IMR-90 (cell line): ENCODE measurements around the gene TRIM2. TPM values are rescaled to one million over a fixed set of nuclear protein-coding genes. Genes with fewer than 3 reads are reported as not detected.

Source experiments
- ATAC-seq: fragments of 200-7000 bp; cut with Tn5 transposase; 2 replicates; pipeline ENCODE4 v1.9.1; 2020; ENCODE audit warnings: low read depth, mild to moderate bottlenecking, moderate library complexity
- BruUV-seq: library from RNA; stranded (reverse); fragments of 400-500 nt; replicated peaks from 2 replicates; lab custom pipeline; 2021; lab: Mats Ljungman, UMichigan
- CTCF ChIA-PET: fragments of 300-600 bp; formaldehyde crosslinking; extraction: SDS; loops from one replicate; lab custom pipeline; 2021; ENCODE audit warnings: antibody characterized with exemption; lab: Yijun Ruan, JAX
- POLR2A ChIA-PET: fragments of 300-600 bp; sonication (Branson Sonifier 250); formaldehyde crosslinking; loops from one replicate; lab custom pipeline; 2022; ENCODE audit warnings: antibody characterized with exemption; ENCODE audit not compliant: unreplicated experiment; lab: Charles Lee
- DNase-seq: peaks from one replicate; pipeline ENCODE4 v3.0.0; 2013
- H2AFZ ChIP-seq: replicated peaks from 2 replicates; pipeline ENCODE3; 2013; ENCODE audit warnings: low read length, mild to moderate bottlenecking; ENCODE audit not compliant: poor library complexity
- H2AK5ac ChIP-seq: 2 replicates; pipeline ENCODE4 v1.6.1; 2013; ENCODE audit warnings: low read depth, low read length, inconsistent platforms
- H2AK9ac ChIP-seq: replicated peaks from 2 replicates; pipeline ENCODE3; 2013; ENCODE audit warnings: mild to moderate bottlenecking, low read depth, low read length, moderate library complexity; ENCODE audit not compliant: poor library complexity
- H2BK120ac ChIP-seq: 2 replicates; pipeline ENCODE4 v1.6.1; 2013; ENCODE audit warnings: low read depth, low read length, inconsistent platforms
- H2BK15ac ChIP-seq: 3 replicates; pipeline ENCODE4 v1.6.1; 2013; ENCODE audit warnings: low read depth, low read length, inconsistent platforms
- H2BK20ac ChIP-seq: 2 replicates; pipeline ENCODE4 v1.6.1; 2013; ENCODE audit warnings: low read depth, mild to moderate bottlenecking, inconsistent platforms, low read length, moderate library complexity
- H2BK5ac ChIP-seq: 2 replicates; pipeline ENCODE4 v1.6.1; 2013; ENCODE audit warnings: mild to moderate bottlenecking, low read depth, low read length, inconsistent platforms; ENCODE audit not compliant: poor library complexity, severe bottlenecking
- H3K14ac ChIP-seq: replicated peaks from 2 replicates; pipeline ENCODE4 v1.6.1; 2013; ENCODE audit warnings: low read depth, low read length, inconsistent platforms
- H3K18ac ChIP-seq: 2 replicates; pipeline ENCODE4 v1.6.1; 2013; ENCODE audit warnings: low read depth, low read length, control low read depth
- H3K23ac ChIP-seq: 2 replicates; pipeline ENCODE4 v1.6.1; 2013; ENCODE audit warnings: low read depth, low read length, inconsistent platforms
- H3K27ac ChIP-seq: 2 replicates; pipeline ENCODE4 v1.5.1; 2013; ENCODE audit warnings: mild to moderate bottlenecking, control low read depth, low read length; ENCODE audit not compliant: insufficient read depth
- H3K27me3 ChIP-seq: 2 replicates; pipeline ENCODE4 v1.6.1; 2013; ENCODE audit warnings: low read length; ENCODE audit not compliant: control insufficient read depth, insufficient read depth
- H3K36me3 ChIP-seq: 2 replicates; pipeline ENCODE4 v1.6.1; 2013; ENCODE audit warnings: low read length, mixed read lengths; ENCODE audit not compliant: control insufficient read depth, insufficient read depth
- H3K4ac ChIP-seq: 2 replicates; pipeline ENCODE4 v1.6.1; 2013; ENCODE audit warnings: low read depth, low read length, inconsistent platforms
- H3K4me1 ChIP-seq: 2 replicates; pipeline ENCODE4 v1.6.1; 2013; ENCODE audit warnings: low read length, mixed read lengths; ENCODE audit not compliant: control insufficient read depth, insufficient read depth
- H3K4me2 ChIP-seq: 2 replicates; pipeline ENCODE4 v1.6.1; 2013; ENCODE audit warnings: low read depth, mild to moderate bottlenecking, control low read depth, low read length, moderate library complexity
- H3K4me3 ChIP-seq: 2 replicates; pipeline ENCODE4 v1.5.1; 2013; ENCODE audit warnings: low read depth, mild to moderate bottlenecking, control low read depth, low read length, moderate library complexity; ENCODE audit not compliant: insufficient read depth
- H3K56ac ChIP-seq: 2 replicates; pipeline ENCODE4 v1.6.1; 2013; ENCODE audit warnings: low read length, inconsistent platforms; ENCODE audit not compliant: insufficient read depth; ENCODE audit errors: extremely low read depth
- H3K79me1 ChIP-seq, 2 experiments: 2 replicates each; pipeline ENCODE4 v1.6.1; 2013; ENCODE audit warnings: low read length in 2 of 2, inconsistent platforms in 1 of 2, low read depth in 1 of 2
- H3K9ac ChIP-seq: 2 replicates; pipeline ENCODE4 v1.6.1; 2013; ENCODE audit warnings: low read depth, low read length, control low read depth
- H3K9me1 ChIP-seq: 2 replicates; pipeline ENCODE4 v1.6.1; 2013; ENCODE audit warnings: low read length, inconsistent platforms; ENCODE audit not compliant: insufficient read depth
- H3K9me3 ChIP-seq: 2 replicates; pipeline ENCODE4 v1.6.1; 2013; ENCODE audit warnings: low read length; ENCODE audit not compliant: control insufficient read depth, insufficient read depth
- H4K20me1 ChIP-seq: 2 replicates; pipeline ENCODE4 v1.6.1; 2013; ENCODE audit warnings: low read length, inconsistent platforms; ENCODE audit not compliant: insufficient read depth
- H4K5ac ChIP-seq: 2 replicates; pipeline ENCODE4 v1.6.1; 2013; ENCODE audit warnings: mild to moderate bottlenecking, low read depth, low read length, control low read depth
- H4K8ac ChIP-seq, 2 experiments: 2 replicates each; pipeline ENCODE4 v1.6.1; 2013; ENCODE audit warnings: low read depth in 2 of 2, low read length in 2 of 2, control low read depth in 1 of 2, inconsistent platforms in 1 of 2
- H4K91ac ChIP-seq: 2 replicates; pipeline ENCODE4 v1.6.1; 2013; ENCODE audit warnings: low read depth, low read length, inconsistent platforms; ENCODE audit not compliant: insufficient read depth
- MAZ ChIP-seq: IDR thresholded peaks from 2 replicates; pipeline ENCODE4 v1.6.1; 2012; ENCODE audit warnings: low read depth, mild to moderate bottlenecking, low read length, improper control_type of control experiment, moderate library complexity, borderline replicate concordance
- USF2 ChIP-seq: fragments of 150-350 bp; IDR thresholded peaks from 2 replicates; pipeline ENCODE4 v1.6.1; 2017; ENCODE audit warnings: mild to moderate bottlenecking, antibody characterized with exemption, low read length, low read depth
- WGBS, 2 experiments: methylation state at CpG; one replicate each; pipeline versions ENCODE4 v1.1.5 to v1.1.7; 2013; ENCODE audit warnings: missing lambda C conversion rate in 2 of 2; ENCODE audit not compliant: insufficient read length in 1 of 2; ENCODE audit errors: extremely low coverage in 2 of 2; 5-methylcytosine and 5-hydroxymethylcytosine counted together
- dilution Hi-C: fragments of 300-500 bp; cut with HindIII; formaldehyde crosslinking; loops from one replicate; pipeline ENCODE4 v1.14.3; 2018; ENCODE audit warnings: low sequenced_read_pairs; ENCODE audit not compliant: unreplicated experiment
- in situ Hi-C: fragments of 300-500 bp; cut with MboI; formaldehyde crosslinking; loops from 3 replicates; pipeline ENCODE4 v1.14.3; 2019; ENCODE audit warnings: low sequenced_read_pairs, inconsistent platforms, mixed read lengths
- intact Hi-C: fragments of 100-400 bp; cut with micrococcal nuclease; formaldehyde crosslinking; loops from 2 replicates; pipeline ENCODE4 v1.10.0; 2022
- polyA plus RNA-seq, 3 experiments: library from polyadenylated mRNA; depleted of rRNA; stranded (reverse); fragments of >200 nt; gene quantifications; 2 replicates each; pipeline ENCODE4 v1.2.3, GENCODE V29; 2012; ENCODE audit warnings: low replicate concordance in 1 of 3
- total RNA-seq: library from RNA; depleted of rRNA; stranded (reverse); fragments of >200 nt; gene quantifications from 2 replicates; pipeline ENCODE4 v1.2.3, GENCODE V29; 2012

TRIM2 gene
- total and polyA plus RNA-seq, 2 of the 4 experiments (the other 2 are of a cell fraction): 16.0 to 64.2 TPM

- no peak overlapping the region; the same call in 1 of the 2 replicates for H3K18ac ChIP-seq
- H3K9ac ChIP-seq: peak overlapping the region; percentile 76
- no peak overlapping the region for H4K91ac ChIP-seq
- peak overlapping the region; percentile 37; the same call in 1 of the 2 replicates for H3K56ac ChIP-seq
- peak overlapping the region; percentile 81 for H3K23ac ChIP-seq
- DNase-seq: peak; percentile 46
- ATAC-seq: no peak
- no peak overlapping the region for H2BK15ac ChIP-seq
- peak overlapping the region; percentile 66 for H3K4ac ChIP-seq
- peak overlapping the region; percentile 49 to 58; a peak in 2 of 4 replicates for H4K8ac ChIP-seq
- dilution Hi-C loops (no loop called here), intact Hi-C loops (loop anchor here (2.0 to 10.0 kb wide), 3 partner anchors 71 to 241 kb away; partner anchors contain the start of gene TMEM131L), in situ Hi-C loops (no loop called here)
- no peak overlapping the region for H4K5ac ChIP-seq
- H2BK5ac ChIP-seq: peak overlapping the region; percentile 84
- H4K20me1 ChIP-seq: no peaks in the 10 kb centered on the region
- BruUV-seq: no TSS peak
- ChIA-PET CTCF (interaction anchor here (0.6 to 1.4 kb wide), 3 partner anchors 11 to 81 kb away, joined by 3 to 6 read pairs (median 4); no protein-coding TSS in a partner anchor), POLR2A (no interaction called here)
- H2BK120ac ChIP-seq: no peak overlapping the region
- peak overlapping the region; percentile 68 for H3K27ac ChIP-seq
- peaks cover 9% of the 10 kb centered on the region; the same call in 1 of the 2 replicates for H3K9me1 ChIP-seq
- no peaks in the 10 kb centered on the region for H3K36me3 ChIP-seq
- H3K4me3 ChIP-seq: peak overlapping the region; percentile 39
- no peaks in the 10 kb centered on the region for H3K9me3 ChIP-seq
- H3K79me1 ChIP-seq: peaks cover 38 to 53% of the 10 kb centered on the region in 2 experiments
- peaks cover 12% of the 10 kb centered on the region for H3K4me1 ChIP-seq
- TF ChIP-seq USF2 (peak; percentile 58; the same call in 1 of the 2 replicates), MAZ (no peak)
- peak overlapping the region; percentile 76 for H2AK9ac ChIP-seq
- no CpG with 5 or more reads among the region's 1 CpG for WGBS, 2 experiments
- no peak overlapping the region for H2AFZ ChIP-seq
- peak overlapping the region; percentile 73 for H2AK5ac ChIP-seq
- peak overlapping the region; percentile 84; the same call in 1 of the 2 replicates for H3K14ac ChIP-seq
- peak overlapping the region; percentile 66 for H3K4me2 ChIP-seq
- no peaks in the 10 kb centered on the region for H3K27me3 ChIP-seq
- no peak overlapping the region for H2BK20ac ChIP-seq
These were observed 19.7 kb downstream of the TRIM2 start for GRCh38 chr4:153223930-153224329.
